Panc1 (cell line): ENCODE measurements around the gene KCNN3.

Source experiments
- TF ChIP-seq, protein P1 (sequence below): fragments of 450-650 bp; IDR thresholded peaks from 2 replicates; pipeline ENCODE4 v1.5.1; 2017; ENCODE audit warnings: mild to moderate bottlenecking
- TF ChIP-seq, protein P2 (sequence below), 2 experiments: IDR thresholded peaks; 2 replicates each; pipeline ENCODE4 v1.6.1; 2011 to 2012; ENCODE audit warnings: low read depth in 2 of 2, control low read depth in 1 of 2, low read length in 1 of 2, mild to moderate bottlenecking in 1 of 2, moderate library complexity in 1 of 2; ENCODE audit not compliant: insufficient read depth in 1 of 2

DNA sequence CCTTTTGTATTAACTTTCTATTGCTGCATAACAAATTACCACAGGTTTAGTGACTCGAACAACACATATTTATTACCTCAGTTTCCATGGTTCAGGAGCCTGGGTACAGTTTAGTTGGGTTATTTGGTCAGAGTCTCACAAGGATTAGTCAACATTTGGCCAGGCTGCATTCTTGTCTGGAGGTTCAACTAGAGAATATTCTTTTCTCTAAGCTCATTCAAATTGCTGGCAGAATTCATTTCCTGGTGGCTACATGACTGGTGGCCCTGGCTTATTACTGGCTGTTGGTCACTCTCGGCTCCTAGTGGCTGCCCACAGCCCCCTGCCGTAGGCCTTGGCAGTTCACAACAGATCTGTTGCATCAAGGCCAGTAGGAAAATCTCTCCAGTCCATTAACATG is 181.0 kb downstream of the KCNN3 start:
- TF ChIP-seq, protein P1, sequence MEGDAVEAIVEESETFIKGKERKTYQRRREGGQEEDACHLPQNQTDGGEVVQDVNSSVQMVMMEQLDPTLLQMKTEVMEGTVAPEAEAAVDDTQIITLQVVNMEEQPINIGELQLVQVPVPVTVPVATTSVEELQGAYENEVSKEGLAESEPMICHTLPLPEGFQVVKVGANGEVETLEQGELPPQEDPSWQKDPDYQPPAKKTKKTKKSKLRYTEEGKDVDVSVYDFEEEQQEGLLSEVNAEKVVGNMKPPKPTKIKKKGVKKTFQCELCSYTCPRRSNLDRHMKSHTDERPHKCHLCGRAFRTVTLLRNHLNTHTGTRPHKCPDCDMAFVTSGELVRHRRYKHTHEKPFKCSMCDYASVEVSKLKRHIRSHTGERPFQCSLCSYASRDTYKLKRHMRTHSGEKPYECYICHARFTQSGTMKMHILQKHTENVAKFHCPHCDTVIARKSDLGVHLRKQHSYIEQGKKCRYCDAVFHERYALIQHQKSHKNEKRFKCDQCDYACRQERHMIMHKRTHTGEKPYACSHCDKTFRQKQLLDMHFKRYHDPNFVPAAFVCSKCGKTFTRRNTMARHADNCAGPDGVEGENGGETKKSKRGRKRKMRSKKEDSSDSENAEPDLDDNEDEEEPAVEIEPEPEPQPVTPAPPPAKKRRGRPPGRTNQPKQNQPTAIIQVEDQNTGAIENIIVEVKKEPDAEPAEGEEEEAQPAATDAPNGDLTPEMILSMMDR = no peak
- TF ChIP-seq, protein P2, sequence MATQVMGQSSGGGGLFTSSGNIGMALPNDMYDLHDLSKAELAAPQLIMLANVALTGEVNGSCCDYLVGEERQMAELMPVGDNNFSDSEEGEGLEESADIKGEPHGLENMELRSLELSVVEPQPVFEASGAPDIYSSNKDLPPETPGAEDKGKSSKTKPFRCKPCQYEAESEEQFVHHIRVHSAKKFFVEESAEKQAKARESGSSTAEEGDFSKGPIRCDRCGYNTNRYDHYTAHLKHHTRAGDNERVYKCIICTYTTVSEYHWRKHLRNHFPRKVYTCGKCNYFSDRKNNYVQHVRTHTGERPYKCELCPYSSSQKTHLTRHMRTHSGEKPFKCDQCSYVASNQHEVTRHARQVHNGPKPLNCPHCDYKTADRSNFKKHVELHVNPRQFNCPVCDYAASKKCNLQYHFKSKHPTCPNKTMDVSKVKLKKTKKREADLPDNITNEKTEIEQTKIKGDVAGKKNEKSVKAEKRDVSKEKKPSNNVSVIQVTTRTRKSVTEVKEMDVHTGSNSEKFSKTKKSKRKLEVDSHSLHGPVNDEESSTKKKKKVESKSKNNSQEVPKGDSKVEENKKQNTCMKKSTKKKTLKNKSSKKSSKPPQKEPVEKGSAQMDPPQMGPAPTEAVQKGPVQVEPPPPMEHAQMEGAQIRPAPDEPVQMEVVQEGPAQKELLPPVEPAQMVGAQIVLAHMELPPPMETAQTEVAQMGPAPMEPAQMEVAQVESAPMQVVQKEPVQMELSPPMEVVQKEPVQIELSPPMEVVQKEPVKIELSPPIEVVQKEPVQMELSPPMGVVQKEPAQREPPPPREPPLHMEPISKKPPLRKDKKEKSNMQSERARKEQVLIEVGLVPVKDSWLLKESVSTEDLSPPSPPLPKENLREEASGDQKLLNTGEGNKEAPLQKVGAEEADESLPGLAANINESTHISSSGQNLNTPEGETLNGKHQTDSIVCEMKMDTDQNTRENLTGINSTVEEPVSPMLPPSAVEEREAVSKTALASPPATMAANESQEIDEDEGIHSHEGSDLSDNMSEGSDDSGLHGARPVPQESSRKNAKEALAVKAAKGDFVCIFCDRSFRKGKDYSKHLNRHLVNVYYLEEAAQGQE (IDR thresholded peaks at IDR 0.05; ENCODE audit: insufficient read depth in 1 of 2, low read depth in 2 of 2, low read length in 1 of 2) = no peak
